ENCODE data around the gene PAK3.

The PAK3 gene

GRCh38 chrX:111260451-111260850, 164.5 kb downstream of the PAK3 start:
- no peak overlapping the region for H3K27ac ChIP-seq (ENCODE audit: low read length)
- H3K79me2 ChIP-seq (ENCODE audit: low read length), result no peaks in the 10 kb centered on the region
- H3K4me2 ChIP-seq (ENCODE audit: low read length), result no peak overlapping the region
- no peak overlapping the region for H3K4me3 ChIP-seq (ENCODE audit: low read length)
- no peaks in the 10 kb centered on the region for H3K4me1 ChIP-seq (ENCODE audit: low read length)
- H2AFZ ChIP-seq (ENCODE audit: low read depth, low read length), result no peak overlapping the region
- H3K27me3 ChIP-seq (ENCODE audit: low read depth, low read length), result 0 out of 2 replicates have a peak, but pooled peaks cover 4% of the 10 kb centered on the region
- no peaks in the 10 kb centered on the region for H3K36me3 ChIP-seq (replicated peaks; ENCODE audit: low read depth, low read length)
- no peaks in the 10 kb centered on the region for H4K20me1 ChIP-seq (ENCODE audit: insufficient read depth, low read length)
- TF ChIP-seq CTCF (IDR thresholded peaks at IDR 0.05; ENCODE audit: low read depth, low read length), result no peak
- no peak for TF ChIP-seq EZH2phosphoT487 (IDR thresholded peaks at IDR 0.05; ENCODE audit: low read depth)
- H3K9me3 ChIP-seq (ENCODE audit: insufficient read depth, low read length), result no peaks in the 10 kb centered on the region
- H3K9ac ChIP-seq (ENCODE audit: low read length), result no peak overlapping the region

- H3K4me2 ChIP-seq (ENCODE audit: low read length), result no peak overlapping the region
- no peak overlapping the region for H3K9ac ChIP-seq (ENCODE audit: low read length)
- no peaks in the 10 kb centered on the region for H4K20me1 ChIP-seq (ENCODE audit: insufficient read depth, low read length)
- 0 out of 2 replicates have a peak, but pooled peaks cover 4% of the 10 kb centered on the region for H3K27me3 ChIP-seq (ENCODE audit: low read depth, low read length)
- no peaks in the 10 kb centered on the region for H3K9me3 ChIP-seq (ENCODE audit: insufficient read depth, low read length)
- H3K4me3 ChIP-seq (ENCODE audit: low read length), result no peak overlapping the region
- no peaks in the 10 kb centered on the region for H3K4me1 ChIP-seq (ENCODE audit: low read length)
- H3K36me3 ChIP-seq (replicated peaks; ENCODE audit: low read depth, low read length), result no peaks in the 10 kb centered on the region
- H2AFZ ChIP-seq (ENCODE audit: low read depth, low read length), result no peak overlapping the region
- H3K27ac ChIP-seq (ENCODE audit: low read length), result no peak overlapping the region
- no peaks in the 10 kb centered on the region for H3K79me2 ChIP-seq (ENCODE audit: low read length)
- TF ChIP-seq EZH2phosphoT487 (IDR thresholded peaks at IDR 0.05; ENCODE audit: low read depth), result no peak
Measured at GRCh38 chrX:111262086-111262485, 166.1 kb downstream of the PAK3 start.

DNA sequence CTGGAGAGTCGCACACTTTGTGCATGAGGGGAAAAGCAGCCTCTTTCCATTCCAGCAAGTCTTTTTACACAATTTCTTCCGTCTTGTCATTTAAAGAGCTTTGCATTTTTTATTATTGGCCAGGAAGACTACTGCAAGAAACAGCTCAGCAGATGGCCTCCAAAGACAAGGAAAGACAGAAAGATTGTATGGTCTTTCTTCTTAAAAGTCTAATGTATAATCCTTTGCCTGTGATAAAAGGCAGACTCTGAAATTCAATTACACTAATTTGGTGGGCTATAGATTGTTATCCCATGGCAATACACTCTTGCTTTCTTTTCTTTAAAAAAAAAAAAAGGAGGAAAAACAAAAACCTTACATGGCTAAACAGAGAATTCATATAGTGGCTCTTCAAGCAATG, 168.4 kb downstream of the PAK3 start:
- H2AFZ ChIP-seq (ENCODE audit: low read depth, low read length), result no peak overlapping the region
- H3K36me3 ChIP-seq (replicated peaks; ENCODE audit: low read depth, low read length), result no peaks in the 10 kb centered on the region
- no peaks in the 10 kb centered on the region for H3K9me3 ChIP-seq (ENCODE audit: insufficient read depth, low read length)
- H3K27me3 ChIP-seq (ENCODE audit: low read depth, low read length), result 0 out of 2 replicates have a peak, but pooled peaks cover 4% of the 10 kb centered on the region
- no peak overlapping the region for H3K27ac ChIP-seq (ENCODE audit: low read length)
- H3K4me3 ChIP-seq (ENCODE audit: low read length), result no peak overlapping the region
- H3K4me2 ChIP-seq (ENCODE audit: low read length), result no peak overlapping the region
- TF ChIP-seq CTCF (IDR thresholded peaks at IDR 0.05; ENCODE audit: low read depth, low read length) (no peak), EZH2phosphoT487 (IDR thresholded peaks at IDR 0.05; ENCODE audit: low read depth) (no peak)
- no peak overlapping the region for H3K9ac ChIP-seq (ENCODE audit: low read length)
- H3K4me1 ChIP-seq (ENCODE audit: low read length), result no peaks in the 10 kb centered on the region
- no peaks in the 10 kb centered on the region for H3K79me2 ChIP-seq (ENCODE audit: low read length)
- H4K20me1 ChIP-seq (ENCODE audit: insufficient read depth, low read length), result no peaks in the 10 kb centered on the region

GRCh38 chrX:111265486-111265885, 169.5 kb downstream of the PAK3 start:
- no peaks in the 10 kb centered on the region for H3K79me2 ChIP-seq (ENCODE audit: low read length)
- no peaks in the 10 kb centered on the region for H3K4me1 ChIP-seq (ENCODE audit: low read length)
- H3K36me3 ChIP-seq (replicated peaks; ENCODE audit: low read depth, low read length), result no peaks in the 10 kb centered on the region
- H3K27ac ChIP-seq (ENCODE audit: low read length), result no peak overlapping the region
- no peak overlapping the region for H2AFZ ChIP-seq (ENCODE audit: low read depth, low read length)
- H3K4me2 ChIP-seq (ENCODE audit: low read length), result no peak overlapping the region
- TF ChIP-seq EZH2phosphoT487 (IDR thresholded peaks at IDR 0.05; ENCODE audit: low read depth) (no peak), CTCF (IDR thresholded peaks at IDR 0.05; ENCODE audit: low read depth, low read length) (no peak)
- 0 out of 2 replicates have a peak, but pooled peaks cover 4% of the 10 kb centered on the region for H3K27me3 ChIP-seq (ENCODE audit: low read depth, low read length)
- no peaks in the 10 kb centered on the region for H3K9me3 ChIP-seq (ENCODE audit: insufficient read depth, low read length)
- no peak overlapping the region for H3K9ac ChIP-seq (ENCODE audit: low read length)
- no peak overlapping the region for H3K4me3 ChIP-seq (ENCODE audit: low read length)
- no peaks in the 10 kb centered on the region for H4K20me1 ChIP-seq (ENCODE audit: insufficient read depth, low read length)

Measured in OCI-LY3 (cell line).